Keratinocyte (primary cell): ENCODE measurements around the gene OR13J1. TPM values are rescaled to one million over a fixed set of nuclear protein-coding genes. Genes with fewer than 3 reads are reported as not detected.

Experiments
- DNase-seq: peaks from one replicate; pipeline ENCODE4 v3.0.0-alpha.2; 2011; ENCODE audit warnings: low read depth, missing footprints, low spot score
- FAIRE-seq: peaks from 2 replicates; lab custom pipeline; 2011; peaks lifted over from hg19 to GRCh38; lab: Jason Lieb, UNC
- H2AFZ ChIP-seq: 2 replicates; pipeline ENCODE4 v1.6.0; 2012; ENCODE audit warnings: low read length, control low read depth, inconsistent platforms; ENCODE audit not compliant: control insufficient read depth
- H3K27ac ChIP-seq: 2 replicates; pipeline ENCODE4 v1.5.1; 2011; ENCODE audit warnings: low read length; ENCODE audit not compliant: control insufficient read depth, insufficient read depth
- H3K27me3 ChIP-seq: 3 replicates; pipeline ENCODE4 v1.6.0; 2011; ENCODE audit warnings: low read length; ENCODE audit not compliant: control insufficient read depth, insufficient read depth; ENCODE audit errors: extremely low read depth
- H3K36me3 ChIP-seq, 2 experiments: 2 replicates in 1 of 2; 3 replicates in 1 of 2; pipeline ENCODE4 v1.5.1; 2011; ENCODE audit warnings: low read length in 2 of 2, mild to moderate bottlenecking in 1 of 2; ENCODE audit not compliant: control insufficient read depth in 2 of 2, insufficient read depth in 2 of 2; ENCODE audit errors: extremely low read depth in 1 of 2
- H3K4me1 ChIP-seq: 3 replicates; pipeline ENCODE4 v1.5.1; 2011; ENCODE audit warnings: low read length; ENCODE audit not compliant: control insufficient read depth, insufficient read depth; ENCODE audit errors: extremely low read depth
- H3K4me2 ChIP-seq: 3 replicates; pipeline ENCODE4 v1.6.0; 2011; ENCODE audit warnings: low read depth, low read length; ENCODE audit not compliant: control insufficient read depth, insufficient read depth; ENCODE audit errors: extremely low read depth
- H3K4me3 ChIP-seq, 3 experiments: fragments of 200-600 bp in 1 of 3; sonication (generic) in 1 of 3; 2 replicates in 2 of 3; 3 replicates in 1 of 3; pipeline ENCODE4 v1.5.1; 2011 to 2016; ENCODE audit warnings: low read length in 3 of 3, mild to moderate bottlenecking in 3 of 3, control low read depth in 2 of 3, inconsistent platforms in 1 of 3, low read depth in 1 of 3, mixed read lengths in 1 of 3, mixed run types in 1 of 3, moderate library complexity in 1 of 3; ENCODE audit not compliant: control insufficient read depth in 2 of 3, insufficient read depth in 2 of 3; ENCODE audit errors: extremely low read depth in 1 of 3
- H3K79me2 ChIP-seq: 2 replicates; pipeline ENCODE4 v1.6.0; 2012; ENCODE audit warnings: low read length; ENCODE audit not compliant: control insufficient read depth, insufficient read depth
- H3K9ac ChIP-seq: 3 replicates; pipeline ENCODE4 v1.6.0; 2011; ENCODE audit warnings: low read length; ENCODE audit not compliant: control insufficient read depth, insufficient read depth; ENCODE audit errors: extremely low read depth
- H3K9me1 ChIP-seq: 3 replicates; pipeline ENCODE4 v1.6.0; 2011; ENCODE audit warnings: low read length; ENCODE audit not compliant: control insufficient read depth, insufficient read depth; ENCODE audit errors: extremely low read depth
- H3K9me3 ChIP-seq: 2 replicates; pipeline ENCODE4 v1.5.1; 2012; ENCODE audit warnings: low read depth, low read length; ENCODE audit not compliant: control insufficient read depth
- H4K20me1 ChIP-seq: 3 replicates; pipeline ENCODE4 v1.6.0; 2011; ENCODE audit warnings: low read length; ENCODE audit not compliant: control insufficient read depth, insufficient read depth; ENCODE audit errors: extremely low read depth
- CTCF ChIP-seq, 3 experiments: IDR thresholded peaks in 1 of 3; conservative IDR thresholded peaks in 1 of 3; optimal IDR thresholded peaks in 1 of 3; 2 replicates in 2 of 3; 3 replicates in 1 of 3; pipeline versions ENCODE3 to v1.5.1; 2011; ENCODE audit warnings: low read length in 3 of 3, mild to moderate bottlenecking in 3 of 3, moderate library complexity in 2 of 3, control low read depth in 1 of 3, inconsistent platforms in 1 of 3; ENCODE audit not compliant: insufficient read depth in 2 of 3; ENCODE audit errors: extremely low read depth in 1 of 3
- EZH2 ChIP-seq: IDR thresholded peaks from one replicate; pipeline ENCODE4 v1.6.1; 2012; ENCODE audit warnings: inconsistent platforms, mild to moderate bottlenecking, low read length, moderate library complexity
- dilution Hi-C: fragments of 300-500 bp; cut with MboI; formaldehyde crosslinking; loops from one replicate; pipeline ENCODE4 v1.7.0; 2020; ENCODE audit warnings: low sequenced_read_pairs; ENCODE audit not compliant: extremely low pct_ligation_motif_present
- polyA plus RNA-seq, 5 experiments: library from polyadenylated mRNA; depleted of rRNA in 3 of 5; stranded (reverse) in 3 of 5; stranded (forward) in 1 of 5; unstranded in 1 of 5; fragments of >200 nt; gene quantifications; 1 replicate in 1 of 5; 2 replicates in 3 of 5; 3 replicates in 1 of 5; pipeline versions ENCODE4 v1.2.1 to v1.2.3, GENCODE V29; 2011 to 2012; ENCODE audit warnings: missing spikeins in 2 of 5, low read depth in 1 of 5, low replicate concordance in 1 of 5

Gene OR13J1
- polyA plus RNA-seq, 1 donor (not counting 4 experiments of a cell fraction or from before 2014, with no cell fraction given) = not detected

DNA sequence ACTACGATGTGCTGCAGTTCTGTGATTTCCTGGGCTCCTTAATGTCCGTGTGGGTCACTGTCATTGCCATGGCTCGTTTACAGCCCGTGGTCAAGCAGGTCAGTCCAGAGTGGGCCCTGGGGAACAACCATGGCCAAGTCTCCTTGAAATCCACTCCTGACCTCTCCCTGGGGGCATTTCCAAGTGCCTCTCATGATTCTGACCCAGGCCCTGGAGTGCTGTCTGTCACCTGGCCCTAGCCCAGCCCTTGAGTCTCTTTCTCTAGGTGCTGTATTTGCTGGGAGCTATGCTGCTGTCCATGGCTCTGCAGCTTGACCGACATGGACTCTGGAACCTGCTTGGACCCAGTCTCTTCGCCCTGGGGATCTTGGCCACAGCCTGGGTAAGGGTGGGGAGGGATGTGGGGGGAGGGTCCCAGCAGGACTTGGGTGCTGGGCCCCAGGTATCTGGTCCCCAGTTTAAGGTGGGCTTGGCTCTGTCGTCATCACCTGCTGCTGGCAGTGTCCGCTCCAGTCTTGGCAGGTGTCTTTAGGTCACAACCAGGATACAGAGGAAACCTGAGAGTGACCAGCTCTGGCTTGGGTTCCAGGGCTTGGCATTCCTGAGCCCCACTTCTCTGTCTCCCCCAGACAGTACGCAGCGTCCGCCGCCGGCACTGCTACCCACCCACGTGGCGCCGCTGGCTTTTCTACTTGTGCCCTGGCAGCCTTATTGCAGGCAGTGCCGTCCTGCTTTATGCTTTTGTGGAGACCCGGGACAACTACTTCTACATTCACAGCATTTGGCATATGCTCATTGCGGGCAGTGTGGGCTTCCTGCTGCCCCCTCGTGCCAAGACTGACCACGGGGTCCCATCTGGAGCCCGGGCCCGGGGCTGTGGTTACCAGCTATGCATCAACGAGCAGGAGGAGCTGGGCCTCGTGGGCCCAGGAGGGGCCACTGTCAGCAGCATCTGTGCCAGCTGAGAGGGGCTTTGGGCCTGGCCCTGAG is 17.0 kb downstream of the OR13J1 start:
- H4K20me1 ChIP-seq = no peaks in the 10 kb centered on the region
- TF ChIP-seq CTCF (optimal IDR thresholded peaks at IDR 0.05 in 1 of 3, IDR thresholded peaks at IDR 0.05 in 1 of 3, conservative IDR thresholded peaks at IDR 0.05 in 1 of 3; ENCODE audit: extremely low read depth in 1 of 3, insufficient read depth in 2 of 3, low read length in 3 of 3) (no peak), EZH2 (no peak)
- no peak overlapping the region for H2AFZ ChIP-seq
- no peak overlapping the region for H3K9ac ChIP-seq
- no peak overlapping the region for H3K27ac ChIP-seq
- no peak for DNase-seq
- H3K4me3 ChIP-seq = no peak overlapping the region
- no peaks in the 10 kb centered on the region for H3K9me3 ChIP-seq
- no peaks in the 10 kb centered on the region for H3K9me1 ChIP-seq
- peaks cover under 1% of the 10 kb centered on the region for H3K4me1 ChIP-seq
- peaks cover 14% of the 10 kb centered on the region for H3K27me3 ChIP-seq
- H3K79me2 ChIP-seq = no peaks in the 10 kb centered on the region
- no peak for FAIRE-seq
- dilution Hi-C loops = no loop called here
- no peak overlapping the region for H3K4me2 ChIP-seq
- peaks cover 0 to 1% of the 10 kb centered on the region in 2 experiments for H3K36me3 ChIP-seq

DNA sequence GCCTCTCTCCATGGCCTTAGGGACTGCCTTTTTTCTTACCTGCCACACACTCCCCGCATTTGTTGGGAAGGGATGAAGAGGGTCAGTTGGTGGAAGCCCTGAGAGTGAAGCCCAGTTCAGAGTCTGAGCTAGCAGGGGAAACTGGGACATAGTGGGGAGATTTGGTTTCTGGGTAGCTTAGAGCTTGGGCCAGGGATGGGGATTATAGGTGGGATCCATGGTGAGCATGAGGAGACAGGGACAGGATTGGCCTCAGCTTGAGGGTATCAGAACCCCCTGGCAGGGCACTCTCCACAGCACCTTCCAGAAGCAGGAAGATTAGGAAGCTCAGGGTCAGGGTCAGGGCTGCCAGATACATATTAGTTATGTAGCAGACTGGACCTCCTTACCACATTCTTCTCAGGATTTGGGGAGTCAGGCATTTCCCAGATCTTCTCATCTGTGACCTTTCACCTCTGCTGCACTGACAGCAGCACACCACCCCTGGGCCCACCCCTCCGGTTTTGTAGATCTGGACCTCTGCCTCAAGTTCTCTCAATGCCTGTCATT is 17.9 kb downstream of the OR13J1 start:
- Histone ChIP-seq H2AFZ (no peak overlapping the region), H4K20me1 (no peaks in the 10 kb centered on the region), H3K4me1 (peaks cover 7% of the 10 kb centered on the region), H3K27me3 (peaks cover 14% of the 10 kb centered on the region), H3K27ac (no peak overlapping the region), H3K79me2 (no peaks in the 10 kb centered on the region), H3K9me1 (no peaks in the 10 kb centered on the region), H3K4me2 (no peak overlapping the region), H3K9me3 (no peaks in the 10 kb centered on the region), H3K4me3 (no peak overlapping the region), H3K36me3 (peaks cover 0 to 1% of the 10 kb centered on the region in 2 experiments), H3K9ac (no peak overlapping the region)
- FAIRE-seq (no peak), DNase-seq (no peak)
- dilution Hi-C loops = no loop called here
- TF ChIP-seq EZH2 (no peak), CTCF (optimal IDR thresholded peaks at IDR 0.05 in 1 of 3, IDR thresholded peaks at IDR 0.05 in 1 of 3, conservative IDR thresholded peaks at IDR 0.05 in 1 of 3; ENCODE audit: extremely low read depth in 1 of 3, insufficient read depth in 2 of 3, low read length in 3 of 3) (no peak)
